ENCODE data around the gene TMPRSS2. TPM values are rescaled to one million over a fixed set of nuclear protein-coding genes. Genes with fewer than 3 reads are reported as not detected.

The TMPRSS2 gene
- total and polyA plus RNA-seq, 9 of the 15 experiments (the other 6 are each of a cell fraction or from before 2014, with no cell fraction given) = 0.20 TPM; not detected in 8

- TF ChIP-seq ZNF707 (CRISPR knock-in tag; conservative IDR thresholded peaks at IDR 0.05) (no peak), TCF7 (IDR thresholded peaks at IDR 0.05; ENCODE audit: borderline replicate concordance) (no peak), MCM2 (IDR thresholded peaks at IDR 0.05; ENCODE audit: low read depth) (no peak), FOXO4 (CRISPR knock-in tag; IDR thresholded peaks at IDR 0.05) (no peak), ZBTB33 (CRISPR knock-in tag; IDR thresholded peaks at IDR 0.05) (no peak), ZNF354B (CRISPR knock-in tag; IDR thresholded peaks at IDR 0.05) (no peak), TRIM25 (IDR thresholded peaks at IDR 0.05; ENCODE audit: borderline replicate concordance) (no peak), CUX1 (CRISPR knock-in tag; IDR thresholded peaks at IDR 0.05) (no peak), MIER1 (IDR thresholded peaks at IDR 0.05; ENCODE audit: low read depth) (no peak), TFE3 (CRISPR knock-in tag; IDR thresholded peaks at IDR 0.05) (no peak), HEY1 (CRISPR knock-in tag; IDR thresholded peaks at IDR 0.05; ENCODE audit: borderline replicate concordance) (no peak), CREM (IDR thresholded peaks at IDR 0.05; ENCODE audit: low read depth) (no peak), NFXL1 (CRISPR knock-in tag; IDR thresholded peaks at IDR 0.05) (no peak), ZNF140 (CRISPR knock-in tag; IDR thresholded peaks at IDR 0.05) (no peak)
These were observed 18.6 kb upstream of the TMPRSS2 start (continued) for GRCh38 chr21:41526478-41527087.
